IPS-20b (cell line): ENCODE data around the gene ELOA.
"Not testable (repeated sequence)": the region's sequence is repeated elsewhere in the genome, so short reads cannot be mapped to it uniquely, and the experiment has no call there.

Experiments used
- H3K27ac ChIP-seq: one replicate; pipeline ENCODE4 v1.5.1; 2013; ENCODE audit warnings: low read length
- H3K27me3 ChIP-seq: 2 replicates; pipeline ENCODE4 v1.6.1; 2013; ENCODE audit warnings: mild to moderate bottlenecking, low read length, inconsistent platforms; ENCODE audit not compliant: insufficient read depth
- H3K36me3 ChIP-seq: 2 replicates; pipeline ENCODE4 v1.6.1; 2013; ENCODE audit warnings: low read depth, mild to moderate bottlenecking, inconsistent platforms, low read length, moderate library complexity; ENCODE audit not compliant: insufficient read depth
- H3K4me1 ChIP-seq: 2 replicates; pipeline ENCODE4 v1.6.1; 2013; ENCODE audit warnings: mild to moderate bottlenecking, control low read depth, inconsistent platforms, low read length, moderate library complexity; ENCODE audit not compliant: insufficient read depth
- H3K4me3 ChIP-seq: 2 replicates; pipeline ENCODE4 v1.5.1; 2013; ENCODE audit warnings: mild to moderate bottlenecking, low read length, inconsistent platforms
- H3K9ac ChIP-seq: 2 replicates; pipeline ENCODE4 v1.6.1; 2013; ENCODE audit warnings: low read depth, mild to moderate bottlenecking, inconsistent platforms, low read length, moderate library complexity
- H3K9me3 ChIP-seq: 2 replicates; pipeline ENCODE4 v1.6.1; 2013; ENCODE audit warnings: mild to moderate bottlenecking, low read depth, low read length, inconsistent platforms; ENCODE audit not compliant: insufficient read depth

Gene ELOA

GRCh38 chr1:23709229-23709628 lies 34.0 kb upstream of the ELOA start:
- no peak overlapping the region for H3K27ac ChIP-seq
- no peak overlapping the region for H3K9ac ChIP-seq
- H3K9me3 ChIP-seq = no peaks in the 10 kb centered on the region
- peaks cover 11% of the 10 kb centered on the region for H3K36me3 ChIP-seq
- H3K4me3 ChIP-seq = no peak overlapping the region
- no peaks in the 10 kb centered on the region for H3K4me1 ChIP-seq
- no peaks in the 10 kb centered on the region for H3K27me3 ChIP-seq

DNA sequence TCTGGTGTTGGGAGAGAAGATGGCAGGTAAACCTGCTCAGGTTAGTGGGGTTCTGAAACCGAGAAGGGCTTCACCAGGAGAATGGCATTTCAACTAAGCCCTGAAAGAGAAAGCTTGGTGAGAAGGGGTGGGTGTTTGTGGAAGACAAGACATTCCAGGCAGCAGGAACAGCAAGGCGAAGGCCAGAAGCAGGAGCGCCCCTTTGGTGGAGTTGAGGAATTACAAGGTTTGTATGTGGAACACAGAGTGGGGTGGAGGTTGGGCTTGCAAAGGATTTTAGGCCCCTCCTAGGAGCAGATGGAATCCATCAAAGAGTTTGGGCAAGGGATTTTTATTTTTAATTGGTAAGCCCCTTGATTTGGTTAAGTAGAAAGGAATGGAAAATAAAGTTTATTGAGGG lies 24.8 kb upstream of the ELOA start:
- no peaks in the 10 kb centered on the region for H3K4me1 ChIP-seq
- H3K9me3 ChIP-seq = no peaks in the 10 kb centered on the region
- no peak overlapping the region for H3K27ac ChIP-seq
- no peaks in the 10 kb centered on the region for H3K36me3 ChIP-seq
- H3K9ac ChIP-seq = no peak overlapping the region
- no peaks in the 10 kb centered on the region for H3K27me3 ChIP-seq
- H3K4me3 ChIP-seq = no peak overlapping the region

DNA sequence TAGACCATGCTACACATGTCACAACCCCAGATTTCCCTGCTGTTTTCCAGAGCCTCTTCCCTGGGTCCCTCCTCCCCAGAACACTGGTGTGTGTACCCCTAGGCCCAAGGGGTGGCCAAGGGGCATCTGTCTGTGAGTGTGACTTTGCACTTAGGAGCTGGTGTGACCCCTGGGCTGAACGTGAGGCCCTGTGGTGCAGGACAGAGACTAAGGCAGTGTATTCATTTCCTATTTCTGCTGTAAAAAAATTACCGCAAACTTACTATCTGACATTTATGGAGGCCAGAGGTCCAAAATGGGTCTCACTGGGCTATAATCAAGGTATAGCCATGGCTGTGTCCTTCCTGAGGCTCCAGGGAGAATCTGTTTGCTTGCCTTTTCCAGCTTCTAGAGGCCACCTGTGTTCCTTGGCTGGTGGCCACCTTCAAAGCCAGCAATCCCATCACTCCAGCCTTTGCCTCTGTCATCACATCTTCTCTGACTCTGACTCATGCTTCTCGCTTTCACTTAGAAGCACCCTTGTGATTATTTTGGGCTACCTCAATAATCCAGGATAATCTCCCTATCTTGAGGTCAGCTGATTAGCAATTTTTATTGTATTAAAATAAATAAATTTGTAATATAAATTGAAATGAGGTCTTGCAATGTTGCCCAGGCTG lies 24.0 kb upstream of the ELOA start:
- no peak overlapping the region for H3K9ac ChIP-seq
- H3K4me1 ChIP-seq = no peaks in the 10 kb centered on the region
- no peaks in the 10 kb centered on the region for H3K36me3 ChIP-seq
- no peak overlapping the region for H3K4me3 ChIP-seq
- no peak overlapping the region for H3K27ac ChIP-seq
- no peaks in the 10 kb centered on the region for H3K27me3 ChIP-seq
- no peaks in the 10 kb centered on the region for H3K9me3 ChIP-seq

GRCh38 chr1:23720256-23720995 lies 22.8 kb upstream of the ELOA start:
- no peaks in the 10 kb centered on the region for H3K36me3 ChIP-seq
- no peak overlapping the region for H3K4me3 ChIP-seq
- H3K4me1 ChIP-seq = no peaks in the 10 kb centered on the region
- H3K9me3 ChIP-seq = no peaks in the 10 kb centered on the region
- no peak overlapping the region for H3K27ac ChIP-seq
- no peak overlapping the region for H3K9ac ChIP-seq
- no peaks in the 10 kb centered on the region for H3K27me3 ChIP-seq

DNA sequence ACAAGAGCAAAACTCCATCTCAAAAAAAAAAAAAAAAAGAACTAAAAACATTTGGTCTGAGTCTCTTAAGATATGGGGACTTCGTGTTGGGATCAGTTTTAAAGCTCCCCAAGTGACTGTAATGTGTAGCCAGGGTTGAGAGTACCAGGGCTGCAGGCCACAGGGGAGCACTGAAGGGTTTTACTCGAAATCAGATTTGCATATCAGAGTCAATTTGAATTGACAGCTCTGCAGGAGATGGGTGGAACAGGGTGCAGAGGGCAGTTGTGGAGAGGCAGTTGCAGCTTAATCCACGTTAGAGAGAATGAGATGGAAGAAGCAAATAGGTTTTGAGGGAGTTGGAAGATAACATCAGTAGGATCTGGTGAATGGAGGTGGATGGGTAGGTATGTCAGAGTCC lies 20.6 kb upstream of the ELOA start:
- Histone ChIP-seq H3K4me3 (no peak overlapping the region), H3K36me3 (no peaks in the 10 kb centered on the region), H3K9me3 (no peaks in the 10 kb centered on the region), H3K4me1 (no peaks in the 10 kb centered on the region), H3K27me3 (no peaks in the 10 kb centered on the region), H3K27ac (no peak overlapping the region), H3K9ac (no peak overlapping the region)

DNA sequence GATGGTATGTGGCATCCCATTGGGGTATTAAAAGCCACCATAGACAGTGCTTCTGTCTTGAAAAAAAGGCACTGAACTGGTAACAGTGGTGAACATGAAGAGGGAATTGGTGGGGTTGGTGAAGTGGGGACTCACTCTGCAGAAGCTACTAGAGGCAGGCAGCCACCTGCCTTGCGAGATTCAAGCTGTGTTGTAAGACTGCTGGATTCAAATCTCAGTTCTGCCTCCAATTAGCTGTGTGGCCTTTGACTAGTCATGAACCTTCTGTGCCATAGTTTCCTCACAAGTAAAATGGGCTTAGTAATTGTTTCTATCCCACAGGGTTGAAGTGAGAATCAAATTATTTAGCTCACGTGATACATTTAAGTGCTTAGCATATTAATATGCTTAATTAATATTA lies 16.6 kb upstream of the ELOA start:
- Histone ChIP-seq H3K27ac (no peak overlapping the region), H3K9me3 (no peaks in the 10 kb centered on the region), H3K9ac (no peak overlapping the region), H3K27me3 (no peaks in the 10 kb centered on the region), H3K4me3 (no peak overlapping the region), H3K36me3 (no peaks in the 10 kb centered on the region), H3K4me1 (no peaks in the 10 kb centered on the region)

- Histone ChIP-seq H3K9me3 (no peaks in the 10 kb centered on the region), H3K9ac (no peak overlapping the region), H3K4me3 (no peak overlapping the region), H3K36me3 (no peaks in the 10 kb centered on the region), H3K4me1 (no peaks in the 10 kb centered on the region), H3K27ac (no peak overlapping the region), H3K27me3 (no peaks in the 10 kb centered on the region)
These were observed 15.9 kb upstream of the ELOA start for GRCh38 chr1:23727362-23727811.

DNA sequence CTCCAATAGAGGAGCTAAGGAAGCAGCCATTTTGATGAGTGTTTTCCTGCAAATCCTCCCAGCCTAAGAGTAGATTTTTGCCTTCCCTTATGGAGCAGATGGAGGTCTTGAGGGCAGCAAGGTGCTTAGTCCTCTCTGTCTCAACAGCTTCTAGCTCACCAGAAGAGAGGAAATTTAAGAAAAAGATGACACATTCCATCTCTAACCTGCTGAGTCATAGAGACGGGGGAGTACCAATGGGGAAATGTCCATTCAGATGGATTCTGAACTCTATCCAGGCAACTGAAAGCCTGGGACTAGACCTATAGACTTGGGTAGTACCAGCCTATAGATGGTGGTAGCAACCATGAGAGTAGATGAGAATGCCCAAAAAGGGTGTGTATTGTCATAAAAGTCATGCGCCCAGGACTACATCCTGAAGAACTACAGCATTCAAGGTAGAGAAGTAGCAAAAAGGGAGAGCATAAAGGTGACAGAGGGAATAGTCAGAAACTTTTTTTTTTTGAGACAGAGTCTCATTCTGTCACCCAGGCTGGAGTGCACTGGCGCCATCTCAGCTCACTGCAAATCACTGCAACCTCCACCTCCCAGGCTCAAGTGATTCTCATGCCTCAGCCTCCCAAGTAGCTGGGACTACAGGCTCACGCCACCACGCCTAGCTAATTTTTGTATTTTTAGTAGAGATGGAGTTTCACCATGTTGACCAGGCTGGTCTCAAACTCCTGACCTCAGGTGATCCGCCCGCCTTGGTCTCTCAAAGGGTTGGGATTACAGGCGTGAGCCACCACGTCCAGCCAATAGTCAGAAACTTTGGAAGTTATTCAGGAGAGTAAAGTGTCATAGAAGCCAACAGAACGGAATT lies 10.7 kb upstream of the ELOA start:
- no peaks in the 10 kb centered on the region for H3K9me3 ChIP-seq
- no peak overlapping the region for H3K27ac ChIP-seq
- no peaks in the 10 kb centered on the region for H3K27me3 ChIP-seq
- no peak overlapping the region for H3K9ac ChIP-seq
- H3K36me3 ChIP-seq = no peaks in the 10 kb centered on the region
- no peaks in the 10 kb centered on the region for H3K4me1 ChIP-seq
- no peak overlapping the region for H3K4me3 ChIP-seq

- H3K27me3 ChIP-seq = not testable (repeated sequence)
These were observed 10.0 kb upstream of the ELOA start for GRCh38 chr1:23733281-23733680.

GRCh38 chr1:23736437-23737134 lies 6.7 kb upstream of the ELOA start:
- no peak overlapping the region for H3K27ac ChIP-seq
- no peaks in the 10 kb centered on the region for H3K36me3 ChIP-seq
- H3K9ac ChIP-seq = no peak overlapping the region
- H3K27me3 ChIP-seq = no peaks in the 10 kb centered on the region
- no peak overlapping the region for H3K4me3 ChIP-seq
- no peaks in the 10 kb centered on the region for H3K4me1 ChIP-seq
- H3K9me3 ChIP-seq = no peaks in the 10 kb centered on the region

More at GRCh38 chr1:23733281-23733680, 10.0 kb upstream of the ELOA start:
- not testable (repeated sequence) for H3K36me3 ChIP-seq, H3K9me3 ChIP-seq, H3K4me1 ChIP-seq, H3K9ac ChIP-seq, H3K27ac ChIP-seq, H3K4me3 ChIP-seq

DNA sequence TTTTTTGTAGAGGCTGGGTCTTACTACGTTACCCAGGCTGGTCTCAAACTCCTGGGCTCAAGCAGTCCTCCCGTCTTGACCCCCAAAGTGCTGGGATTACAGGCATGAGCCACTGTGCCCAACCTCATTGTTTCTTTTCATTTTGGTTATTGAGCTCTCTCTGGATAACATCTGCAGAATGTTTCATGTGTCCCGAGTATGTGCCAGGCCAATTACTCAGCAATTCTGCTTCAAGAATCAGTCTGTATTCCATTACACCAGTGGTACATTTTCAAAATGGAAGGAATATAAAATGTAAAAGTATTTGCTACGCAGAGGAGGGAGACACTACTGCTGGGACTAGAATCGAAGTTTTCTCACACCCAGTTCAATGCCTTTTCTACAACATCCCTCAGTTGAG lies 1.7 kb upstream of the ELOA start:
- Histone ChIP-seq H3K27me3 (no peaks in the 10 kb centered on the region), H3K9ac (no peak overlapping the region), H3K36me3 (peaks cover 6% of the 10 kb centered on the region), H3K4me1 (peaks cover 7% of the 10 kb centered on the region), H3K27ac (no peak overlapping the region), H3K9me3 (no peaks in the 10 kb centered on the region), H3K4me3 (no peak overlapping the region)
